Measurements from ENCODE around the gene KSR2. TPM values are rescaled to one million over a fixed set of nuclear protein-coding genes. Genes with fewer than 3 reads are reported as not detected.

The KSR2 gene
- total RNA-seq, 1 donor from 2014 or later, result not detected

DNA sequence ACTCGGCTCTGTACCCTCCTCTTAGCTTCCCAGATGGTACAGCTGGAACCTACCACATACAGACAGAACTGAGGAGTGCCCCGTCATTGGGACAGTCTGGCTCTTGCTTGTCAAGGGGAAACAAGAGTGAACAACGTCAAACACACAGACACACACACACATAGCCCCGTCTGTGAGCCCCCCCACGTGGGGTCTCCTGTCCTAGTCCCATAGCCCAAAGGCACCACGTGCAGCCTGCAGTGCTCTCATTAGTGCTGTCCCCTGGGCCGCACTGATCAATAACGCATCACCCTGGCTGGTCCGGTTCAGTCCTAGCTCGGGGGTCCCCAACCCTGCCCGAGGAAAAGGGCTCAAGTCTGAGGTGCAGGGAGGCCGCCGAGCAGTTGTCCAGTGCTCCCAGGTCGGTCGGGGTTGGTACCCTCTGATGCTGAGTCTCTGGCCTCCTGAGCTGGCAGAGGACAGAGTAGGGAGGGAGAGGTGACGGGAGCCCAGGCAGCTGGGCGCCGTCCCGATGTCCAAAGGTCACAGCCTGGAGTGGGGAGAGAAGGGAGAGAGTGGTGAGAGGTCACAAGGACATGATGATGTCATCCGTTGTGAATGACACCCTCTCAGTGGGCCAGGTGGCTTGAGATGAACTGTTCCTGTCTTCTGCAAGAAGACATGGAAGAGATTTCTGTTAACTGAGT, 502.0 kb downstream of the KSR2 start:
- Mint-ChIP-seq H3K27ac (ENCODE audit: unreplicated experiment) (no peak overlapping the region), H3K4me1 (ENCODE audit: low read depth) (no peaks in the 10 kb centered on the region), H3K27me3 (ENCODE audit: low read depth) (peaks cover 5% of the 10 kb centered on the region), H3K36me3 (ENCODE audit: low read depth) (no peaks in the 10 kb centered on the region), H3K9me3 (ENCODE audit: low read depth) (peaks cover 11% of the 10 kb centered on the region), H3K4me3 (ENCODE audit: unreplicated experiment) (no peak overlapping the region)
- no peak for DNase-seq (ENCODE audit: low spot score)
- TF ChIP-seq, protein P1, sequence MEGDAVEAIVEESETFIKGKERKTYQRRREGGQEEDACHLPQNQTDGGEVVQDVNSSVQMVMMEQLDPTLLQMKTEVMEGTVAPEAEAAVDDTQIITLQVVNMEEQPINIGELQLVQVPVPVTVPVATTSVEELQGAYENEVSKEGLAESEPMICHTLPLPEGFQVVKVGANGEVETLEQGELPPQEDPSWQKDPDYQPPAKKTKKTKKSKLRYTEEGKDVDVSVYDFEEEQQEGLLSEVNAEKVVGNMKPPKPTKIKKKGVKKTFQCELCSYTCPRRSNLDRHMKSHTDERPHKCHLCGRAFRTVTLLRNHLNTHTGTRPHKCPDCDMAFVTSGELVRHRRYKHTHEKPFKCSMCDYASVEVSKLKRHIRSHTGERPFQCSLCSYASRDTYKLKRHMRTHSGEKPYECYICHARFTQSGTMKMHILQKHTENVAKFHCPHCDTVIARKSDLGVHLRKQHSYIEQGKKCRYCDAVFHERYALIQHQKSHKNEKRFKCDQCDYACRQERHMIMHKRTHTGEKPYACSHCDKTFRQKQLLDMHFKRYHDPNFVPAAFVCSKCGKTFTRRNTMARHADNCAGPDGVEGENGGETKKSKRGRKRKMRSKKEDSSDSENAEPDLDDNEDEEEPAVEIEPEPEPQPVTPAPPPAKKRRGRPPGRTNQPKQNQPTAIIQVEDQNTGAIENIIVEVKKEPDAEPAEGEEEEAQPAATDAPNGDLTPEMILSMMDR (IDR thresholded peaks at IDR 0.05), result no peak

DNA sequence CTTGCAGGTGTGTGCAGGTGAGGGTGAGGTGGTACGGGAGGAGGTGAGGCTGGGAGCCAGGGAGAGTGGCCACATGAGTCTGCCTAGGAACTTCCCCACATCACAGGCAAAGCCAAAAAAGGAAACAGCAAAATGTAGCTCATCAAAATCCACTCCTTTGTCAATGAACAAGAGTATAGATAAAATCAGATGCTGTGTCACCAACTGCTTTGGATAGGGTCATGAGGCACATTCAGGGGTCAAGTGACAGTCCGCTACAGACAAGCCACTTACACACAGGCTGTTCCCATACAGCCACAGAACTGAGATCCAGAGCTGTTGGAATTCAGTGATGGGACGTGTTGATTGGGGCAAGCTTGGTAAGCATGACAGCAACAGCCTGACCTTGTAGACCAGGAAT, 507.1 kb downstream of the KSR2 start:
- Mint-ChIP-seq H3K4me3 (ENCODE audit: unreplicated experiment) (no peak overlapping the region), H3K4me1 (ENCODE audit: low read depth) (no peaks in the 10 kb centered on the region), H3K27ac (ENCODE audit: unreplicated experiment) (no peak overlapping the region), H3K27me3 (ENCODE audit: low read depth) (peaks cover 3% of the 10 kb centered on the region), H3K9me3 (ENCODE audit: low read depth) (peaks cover 8% of the 10 kb centered on the region), H3K36me3 (ENCODE audit: low read depth) (no peaks in the 10 kb centered on the region)
- DNase-seq (ENCODE audit: low spot score), result no peak
- TF ChIP-seq, protein P1 (IDR thresholded peaks at IDR 0.05), result no peak

DNA sequence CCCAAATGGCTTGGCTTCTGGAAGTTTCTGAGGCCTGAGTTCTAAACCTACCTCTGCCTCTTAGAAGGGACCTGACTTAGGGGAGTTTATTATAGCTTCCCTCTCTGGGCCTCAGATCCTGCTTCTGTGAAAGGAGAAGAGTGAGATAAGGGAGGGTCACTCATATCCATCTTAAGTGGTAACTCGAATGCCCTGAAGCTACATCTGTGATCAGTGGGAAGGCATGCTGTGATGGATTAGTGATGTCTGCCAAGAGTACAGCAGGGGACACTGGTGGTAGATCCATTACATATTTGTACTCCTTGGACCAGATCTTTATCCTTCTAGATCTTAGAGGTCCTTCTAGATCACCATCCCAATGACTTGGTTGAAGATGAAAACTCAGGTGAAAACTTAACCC, 509.6 kb downstream of the KSR2 start:
- DNase-seq (ENCODE audit: low spot score), result no peak
- Mint-ChIP-seq H3K4me1 (ENCODE audit: low read depth) (no peaks in the 10 kb centered on the region), H3K36me3 (ENCODE audit: low read depth) (no peaks in the 10 kb centered on the region), H3K27ac (ENCODE audit: unreplicated experiment) (no peak overlapping the region), H3K4me3 (ENCODE audit: unreplicated experiment) (no peak overlapping the region), H3K9me3 (ENCODE audit: low read depth) (peaks cover 8% of the 10 kb centered on the region), H3K27me3 (ENCODE audit: low read depth) (peaks cover 9% of the 10 kb centered on the region)
- TF ChIP-seq, protein P1 (IDR thresholded peaks at IDR 0.05), result no peak

DNA sequence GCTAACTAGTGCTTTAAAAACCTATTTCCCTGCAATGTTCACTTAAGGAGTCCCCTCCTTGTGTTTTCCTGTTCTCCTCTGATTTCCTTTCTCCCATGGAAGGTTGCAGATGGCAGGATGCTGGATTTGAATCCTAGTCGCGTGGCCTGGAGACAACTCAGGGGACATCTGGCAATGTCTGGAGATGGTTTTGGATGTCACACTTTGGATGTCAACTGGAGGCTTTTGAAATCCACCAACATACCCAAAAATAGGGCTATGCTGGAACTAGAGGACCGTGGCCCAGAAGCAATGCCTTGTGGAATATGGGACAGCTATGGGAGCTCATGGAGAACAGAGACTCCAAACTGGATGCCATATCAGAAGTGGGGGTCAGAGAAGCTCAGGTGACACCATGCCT, 511.6 kb downstream of the KSR2 start:
- DNase-seq (ENCODE audit: low spot score), result no peak
- Mint-ChIP-seq H3K27ac (ENCODE audit: unreplicated experiment) (no peak overlapping the region), H3K4me3 (ENCODE audit: unreplicated experiment) (no peak overlapping the region), H3K27me3 (ENCODE audit: low read depth) (peaks cover 11% of the 10 kb centered on the region), H3K36me3 (ENCODE audit: low read depth) (no peaks in the 10 kb centered on the region), H3K9me3 (ENCODE audit: low read depth) (peaks cover 3% of the 10 kb centered on the region), H3K4me1 (ENCODE audit: low read depth) (no peaks in the 10 kb centered on the region)
- TF ChIP-seq, protein P1 (IDR thresholded peaks at IDR 0.05), result no peak

DNA sequence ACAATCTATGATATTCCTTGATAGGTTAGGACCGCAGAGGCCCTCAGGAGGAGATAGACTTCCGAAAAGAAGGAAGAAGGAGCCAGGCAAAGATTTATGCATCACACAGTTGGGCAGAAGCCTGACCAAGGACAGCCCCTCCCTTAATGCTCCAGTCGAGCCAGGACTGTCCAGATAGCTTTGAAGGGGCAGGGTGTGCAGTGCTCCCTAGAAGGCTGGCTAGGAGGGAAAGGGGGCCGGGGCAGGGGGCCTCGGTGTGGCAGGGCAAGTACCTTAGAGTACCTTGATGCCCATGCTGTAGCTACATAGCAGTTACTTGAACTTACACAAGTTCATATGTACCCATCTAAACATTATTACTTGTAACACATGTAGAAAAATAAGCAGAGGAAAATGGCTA, 512.7 kb downstream of the KSR2 start:
- Mint-ChIP-seq H3K27me3 (ENCODE audit: low read depth) (peaks cover 15% of the 10 kb centered on the region), H3K36me3 (ENCODE audit: low read depth) (peaks cover 1% of the 10 kb centered on the region), H3K4me1 (ENCODE audit: low read depth) (no peaks in the 10 kb centered on the region), H3K9me3 (ENCODE audit: low read depth) (peaks cover 2% of the 10 kb centered on the region), H3K27ac (ENCODE audit: unreplicated experiment) (no peak overlapping the region), H3K4me3 (ENCODE audit: unreplicated experiment) (no peak overlapping the region)
- TF ChIP-seq, protein P1 (IDR thresholded peaks at IDR 0.05), result no peak
- DNase-seq (ENCODE audit: low spot score), result no peak
